Kidney capillary endothelial cell (primary cell): ENCODE measurements around the gene SUPT3H.
"Not testable (repeated sequence)": the region's sequence is repeated elsewhere in the genome, so short reads cannot be mapped to it uniquely, and the experiment has no call there.

ENCODE experiments used
- DNase-seq: peaks from one replicate; pipeline ENCODE4 v3.0.0-alpha.2; 2018; ENCODE audit warnings: low spot score

Gene SUPT3H

DNA sequence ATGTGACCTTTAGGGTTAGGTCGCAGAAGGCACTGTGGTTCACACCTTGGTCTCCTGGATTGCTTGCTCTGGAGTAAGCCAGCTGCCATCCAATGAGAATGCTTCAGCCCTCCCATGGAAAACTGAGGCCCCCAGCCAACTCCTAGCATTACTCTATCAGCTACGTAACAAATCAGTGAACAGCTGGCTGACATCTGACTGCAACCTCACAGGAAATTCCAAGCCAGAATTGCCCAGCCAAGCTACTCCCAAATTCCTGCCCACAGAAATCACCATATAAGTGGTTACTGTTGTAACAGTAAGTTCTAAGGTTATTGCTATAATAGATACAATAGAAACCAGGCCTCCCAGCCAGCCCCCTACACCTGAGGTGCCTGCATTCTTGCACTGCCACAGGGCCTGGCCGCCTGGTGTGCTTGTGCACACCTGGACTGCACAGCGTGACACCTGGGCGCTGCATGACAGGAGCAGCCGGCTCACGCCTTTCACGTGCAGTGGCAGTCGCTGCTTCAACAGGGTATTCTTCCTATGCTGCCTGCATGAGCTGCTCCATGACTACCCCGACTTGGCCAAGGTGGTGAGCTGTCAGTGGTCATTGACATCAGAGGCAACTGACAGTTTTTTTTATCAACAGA is 479.3 kb downstream of the SUPT3H start:
- DNase-seq, result no peak

DNA sequence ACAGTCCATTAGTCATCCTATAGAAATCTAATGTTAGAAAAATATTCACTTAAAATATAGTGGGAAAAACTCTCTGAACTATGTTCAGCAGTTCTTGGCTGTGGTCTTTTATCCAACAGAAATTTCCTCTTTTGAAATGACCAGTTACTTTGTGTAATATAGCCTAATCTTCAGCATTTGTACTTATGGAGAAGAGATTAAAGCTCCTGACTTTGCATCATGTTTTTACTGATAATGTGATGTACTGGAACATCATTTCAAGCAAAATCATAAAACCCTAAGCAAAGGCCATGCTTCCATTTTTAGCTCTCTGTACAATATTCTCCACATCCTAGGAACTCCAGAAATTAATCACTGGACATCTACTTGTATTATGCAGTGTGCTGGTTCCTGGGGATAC is 480.4 kb downstream of the SUPT3H start:
- no peak for DNase-seq

GRCh38 chr6:44896701-44897100 is 481.0 kb downstream of the SUPT3H start:
- no peak for DNase-seq

GRCh38 chr6:44892579-44892978 is 485.2 kb downstream of the SUPT3H start:
- no peak for DNase-seq

- DNase-seq, result not testable (repeated sequence)
Measured at GRCh38 chr6:44879071-44879470, 498.7 kb downstream of the SUPT3H start.

GRCh38 chr6:44876638-44877037 is 501.1 kb downstream of the SUPT3H start:
- not testable (repeated sequence) for DNase-seq

GRCh38 chr6:44869321-44869897 is 508.3 kb downstream of the SUPT3H start:
- no peak for DNase-seq

GRCh38 chr6:44868910-44869309 is 508.8 kb downstream of the SUPT3H start:
- DNase-seq, result no peak

DNA sequence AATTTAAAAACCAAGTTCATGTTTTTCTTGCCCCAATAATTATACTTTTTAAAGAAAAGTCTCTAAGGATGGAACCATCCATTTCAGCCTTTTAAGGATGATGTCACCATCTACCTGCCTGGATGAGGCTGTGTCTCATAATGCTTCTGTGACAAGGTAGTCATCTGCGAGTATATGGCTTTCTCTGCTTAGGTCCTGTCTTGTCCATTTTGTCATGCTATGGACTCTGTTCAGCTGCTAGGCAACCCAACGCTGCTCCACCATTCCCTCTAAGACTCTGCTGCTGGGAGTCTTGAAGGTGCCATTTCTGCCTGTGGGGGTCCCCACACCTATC is 509.4 kb downstream of the SUPT3H start:
- DNase-seq, result no peak

GRCh38 chr6:44867571-44868334 is 510.0 kb downstream of the SUPT3H start:
- DNase-seq, result no peak

- not testable (repeated sequence) for DNase-seq
Measured at GRCh38 chr6:44865184-44865583, 512.5 kb downstream of the SUPT3H start.

GRCh38 chr6:44859901-44860410 is 517.8 kb downstream of the SUPT3H start:
- no peak for DNase-seq

- DNase-seq, result no peak
Measured at GRCh38 chr6:44858998-44859397, 518.7 kb downstream of the SUPT3H start.

DNA sequence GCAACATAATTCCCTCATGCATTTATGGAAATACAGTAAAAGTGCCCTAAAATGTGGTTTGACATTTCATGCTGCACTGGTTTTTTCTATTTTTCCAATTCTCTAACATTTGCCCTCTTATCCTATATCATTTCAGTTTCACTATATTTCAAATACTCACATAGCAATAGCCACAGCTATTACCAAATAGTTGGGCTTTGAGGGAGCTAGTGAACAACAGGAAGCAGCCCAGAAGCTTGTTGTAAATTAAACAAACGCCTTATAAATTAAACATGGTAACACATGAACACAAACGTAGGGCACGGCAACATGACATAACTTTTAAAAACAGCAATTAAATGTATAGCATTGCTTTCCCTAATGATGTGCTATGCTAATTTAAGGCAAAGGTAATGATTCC is 521.3 kb downstream of the SUPT3H start:
- no peak for DNase-seq

GRCh38 chr6:44855562-44856411 is 521.9 kb downstream of the SUPT3H start:
- DNase-seq, result no peak

- no peak for DNase-seq
Measured at GRCh38 chr6:44854712-44855443, 522.9 kb downstream of the SUPT3H start.

DNA sequence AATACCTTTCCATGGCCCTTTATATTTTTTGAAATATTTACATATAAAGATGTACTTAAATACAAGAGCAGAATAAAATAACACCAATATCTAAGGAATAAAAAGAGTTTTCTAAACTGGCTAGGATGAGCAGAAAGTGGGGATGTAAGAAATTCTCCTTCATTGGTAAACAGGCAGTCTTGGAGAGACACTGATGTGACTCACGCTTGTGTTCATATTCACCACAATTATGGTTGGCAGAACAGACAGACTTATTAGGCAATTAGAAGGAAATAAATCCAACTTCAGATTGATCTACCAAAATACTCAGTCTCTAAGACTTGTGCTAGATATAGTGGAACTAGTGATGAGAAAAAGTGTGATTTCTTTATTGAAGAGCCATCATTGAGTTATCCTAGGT is 526.6 kb downstream of the SUPT3H start:
- no peak for DNase-seq

GRCh38 chr6:44850312-44850711 is 527.4 kb downstream of the SUPT3H start:
- DNase-seq, result no peak

- no peak for DNase-seq
Measured at GRCh38 chr6:44849806-44850205, 527.9 kb downstream of the SUPT3H start.

DNA sequence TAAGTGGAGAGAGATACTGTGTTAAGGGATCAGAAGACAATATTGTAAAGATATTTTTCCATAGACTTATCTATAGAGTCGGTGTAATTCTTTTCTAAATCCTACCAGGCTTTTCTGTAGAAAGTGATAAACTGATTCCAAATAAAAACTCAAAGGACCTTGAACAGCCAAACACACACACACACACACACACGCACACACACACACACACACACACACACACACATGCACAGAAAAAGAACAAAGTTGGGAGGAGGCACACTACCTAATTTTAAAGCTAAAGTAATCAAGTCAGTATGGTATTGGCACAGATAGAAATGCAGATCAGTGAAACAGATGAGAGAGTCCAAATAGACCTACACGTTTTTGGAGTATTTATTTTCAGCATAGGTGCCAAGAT is 534.0 kb downstream of the SUPT3H start:
- no peak for DNase-seq

DNA sequence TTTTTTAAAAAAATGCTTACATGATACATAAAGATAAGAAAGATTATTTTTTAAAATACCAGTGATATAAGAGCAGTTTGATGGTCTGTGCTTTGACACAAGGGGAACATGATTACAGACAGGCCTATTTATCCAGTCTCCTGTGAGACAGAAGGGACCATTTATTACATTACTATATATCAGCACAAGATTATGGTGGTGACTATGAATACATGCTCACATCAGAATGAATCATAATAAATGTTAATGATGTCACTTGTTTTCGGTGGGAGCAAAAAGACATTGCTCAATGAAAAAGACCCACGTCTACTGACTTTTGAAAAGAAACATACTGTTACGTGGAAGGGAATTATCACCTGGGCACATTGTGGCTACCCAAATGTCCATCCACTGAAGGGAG is 535.1 kb downstream of the SUPT3H start:
- no peak for DNase-seq

DNA sequence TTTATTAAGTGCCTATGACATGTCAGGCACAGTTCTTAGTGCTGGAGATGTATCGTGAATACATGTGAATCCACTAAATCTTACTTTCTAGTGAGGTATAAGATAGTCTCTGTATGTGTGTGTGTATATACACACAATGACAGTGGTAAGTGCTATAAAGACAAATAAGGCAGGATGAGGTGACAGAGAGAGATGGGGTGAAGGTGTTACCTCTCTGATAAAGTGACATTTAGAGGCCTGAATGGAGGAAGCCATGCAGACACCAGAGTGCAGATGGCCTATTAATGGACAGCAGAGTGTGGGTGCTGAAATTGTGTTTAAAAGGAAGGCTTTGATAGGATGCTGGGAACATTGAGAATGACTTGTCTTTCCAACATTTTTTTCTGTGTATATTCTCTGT is 535.9 kb downstream of the SUPT3H start:
- DNase-seq, result no peak
